Uterus (tissue), 4 donors: ENCODE data around the gene ANKRD13B. TPM values are rescaled to one million over a fixed set of nuclear protein-coding genes. Genes with fewer than 3 reads are reported as not detected.
A peak's percentile ranks its signal among the peaks of the same experiment; 100 is the strongest.

Source experiments
- DNase-seq, 2 donors: peaks; one replicate each; pipeline ENCODE4 v3.0.0-alpha.2; 2019 to 2020
- H3K27ac ChIP-seq, 2 donors: fragments of 200-600 bp; sonication (generic); 1 replicate in 1 of 2; 2 replicates in 1 of 2; pipeline ENCODE4 v1.5.1; 2016 to 2018
- H3K27me3 ChIP-seq, 2 donors: fragments of 200-600 bp; sonication (generic); one replicate each; pipeline ENCODE4 v1.5.1; 2018 to 2019; ENCODE audit warnings: control low read depth in 1 of 2
- H3K36me3 ChIP-seq, 2 donors: fragments of 200-600 bp; sonication (generic); one replicate each; pipeline ENCODE4 v1.5.1; 2019; ENCODE audit warnings: control low read depth in 1 of 2
- H3K4me1 ChIP-seq, 2 donors: fragments of 200-600 bp; sonication (generic); one replicate each; pipeline ENCODE4 v1.5.1; 2018 to 2019; ENCODE audit warnings: control low read depth in 1 of 2
- H3K4me3 ChIP-seq, 2 donors: fragments of 200-600 bp; sonication (generic); 1 replicate in 1 of 2; 2 replicates in 1 of 2; pipeline ENCODE4 v1.5.1; 2018 to 2019; ENCODE audit warnings: mild to moderate bottlenecking in 1 of 2
- H3K9me3 ChIP-seq, 2 donors: fragments of 200-600 bp; sonication (generic); one replicate each; pipeline ENCODE4 v1.5.1; 2019; ENCODE audit warnings: control low read depth in 1 of 2
- POLR2A ChIP-seq, 2 donors: fragments of 450-650 bp; IDR thresholded peaks; one replicate each; pipeline ENCODE4 v1.6.1; 2016; ENCODE audit warnings: antibody characterized with exemption in 2 of 2, mild to moderate bottlenecking in 1 of 2, moderate library complexity in 1 of 2
- intact Hi-C: fragments of 100-400 bp; cut with DNase I; formaldehyde crosslinking; loops from one replicate; pipeline ENCODE4 v1.15.1; 2023; ENCODE audit warnings: low total_unique reads
- total RNA-seq, 4 donors: library from RNA; depleted of rRNA in 3 of 4; stranded (reverse); fragments of >200 nt in 3 of 4; gene quantifications; one replicate each; pipeline versions ENCODE4 v1.1.0 to v1.2.4, GENCODE V29; 2014 to 2023
- TF ChIP-seq, protein P1 (sequence below), 4 experiments: fragments of 200-600 bp in 2 of 4; fragments of 450-650 bp in 2 of 4; sonication (generic) in 2 of 4; IDR thresholded peaks; one replicate each; pipeline ENCODE4 v1.5.1; 2016 to 2019; ENCODE audit warnings: antibody characterized with exemption in 4 of 4, mild to moderate bottlenecking in 2 of 4, moderate library complexity in 1 of 4
- donor health status: DM: yes; HTN: yes; CAD: no.

ANKRD13B gene
- total RNA-seq, 4 donors from 2014 or later = 2.8 to 17.0 (median 12.7) TPM

DNA sequence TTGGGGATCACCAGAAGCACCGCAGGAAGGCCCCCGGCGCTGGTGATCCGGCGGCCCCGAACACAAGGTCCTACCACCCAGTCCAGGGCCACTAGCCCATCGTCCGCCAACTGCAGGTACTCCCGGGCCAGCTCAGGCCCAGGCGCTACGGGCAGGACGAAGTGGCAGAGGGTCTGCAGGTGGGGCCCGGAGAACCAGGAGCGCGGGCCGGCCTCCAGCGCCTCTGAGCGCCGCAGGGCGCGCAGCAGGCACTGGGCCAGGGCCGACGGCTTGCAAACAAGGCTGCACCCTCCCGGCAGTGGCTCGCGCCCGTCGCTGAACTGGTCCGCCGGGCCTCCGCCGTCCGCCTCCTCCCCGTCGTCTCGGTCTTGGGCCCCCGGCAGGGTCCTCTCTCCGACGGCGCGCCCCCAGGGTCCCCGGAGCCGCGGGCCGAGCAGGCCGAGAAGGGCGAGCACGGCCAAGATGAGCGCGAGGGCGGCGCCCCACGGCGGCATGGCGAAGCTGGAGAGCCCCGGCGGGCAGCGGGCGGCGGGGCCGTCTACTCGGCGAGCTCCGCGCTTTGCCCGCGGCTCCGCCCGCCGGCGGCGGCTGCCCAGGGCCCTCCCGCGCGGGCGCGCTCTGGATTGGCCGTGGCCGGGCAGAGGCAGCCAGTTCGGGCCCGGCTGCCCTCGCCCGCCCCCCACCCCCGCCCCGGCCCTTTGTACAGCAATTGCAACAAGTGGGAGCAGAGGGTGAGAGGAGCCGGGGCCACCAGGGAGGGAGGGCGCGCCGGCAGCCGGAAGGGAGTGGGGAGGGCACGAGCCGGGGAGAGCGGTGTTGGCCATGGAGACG lies 26.2 kb upstream of the ANKRD13B start, which contains the start of gene ABHD15:
Gene ABHD15 (minus strand): TSS at position 565 of the 831 bp plus-strand sequence. CDS start 71 bp downstream, at position 494.
- Histone ChIP-seq H3K4me1 (peaks cover 0 to 5% of the 10 kb centered on the region in 2 donors), H3K4me3 (peak within 1 kb of the TSS; percentile 71 to 85), H3K36me3 (no peaks in the 10 kb centered on the region), H3K9me3 (no peaks in the 10 kb centered on the region), H3K27ac (peak within 1 kb of the TSS; percentile 88 to 91), H3K27me3 (no peaks in the 10 kb centered on the region)
- intact Hi-C loops = no loop called here
- DNase-seq = peak; percentile 52 to 67
- TF ChIP-seq, protein P1, sequence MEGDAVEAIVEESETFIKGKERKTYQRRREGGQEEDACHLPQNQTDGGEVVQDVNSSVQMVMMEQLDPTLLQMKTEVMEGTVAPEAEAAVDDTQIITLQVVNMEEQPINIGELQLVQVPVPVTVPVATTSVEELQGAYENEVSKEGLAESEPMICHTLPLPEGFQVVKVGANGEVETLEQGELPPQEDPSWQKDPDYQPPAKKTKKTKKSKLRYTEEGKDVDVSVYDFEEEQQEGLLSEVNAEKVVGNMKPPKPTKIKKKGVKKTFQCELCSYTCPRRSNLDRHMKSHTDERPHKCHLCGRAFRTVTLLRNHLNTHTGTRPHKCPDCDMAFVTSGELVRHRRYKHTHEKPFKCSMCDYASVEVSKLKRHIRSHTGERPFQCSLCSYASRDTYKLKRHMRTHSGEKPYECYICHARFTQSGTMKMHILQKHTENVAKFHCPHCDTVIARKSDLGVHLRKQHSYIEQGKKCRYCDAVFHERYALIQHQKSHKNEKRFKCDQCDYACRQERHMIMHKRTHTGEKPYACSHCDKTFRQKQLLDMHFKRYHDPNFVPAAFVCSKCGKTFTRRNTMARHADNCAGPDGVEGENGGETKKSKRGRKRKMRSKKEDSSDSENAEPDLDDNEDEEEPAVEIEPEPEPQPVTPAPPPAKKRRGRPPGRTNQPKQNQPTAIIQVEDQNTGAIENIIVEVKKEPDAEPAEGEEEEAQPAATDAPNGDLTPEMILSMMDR (IDR thresholded peaks at IDR 0.05) = peak in 1 of 4 experiments; percentile 2
- TF ChIP-seq POLR2A (IDR thresholded peaks at IDR 0.05) = peak in 1 of 2 donors; percentile 27

DNA sequence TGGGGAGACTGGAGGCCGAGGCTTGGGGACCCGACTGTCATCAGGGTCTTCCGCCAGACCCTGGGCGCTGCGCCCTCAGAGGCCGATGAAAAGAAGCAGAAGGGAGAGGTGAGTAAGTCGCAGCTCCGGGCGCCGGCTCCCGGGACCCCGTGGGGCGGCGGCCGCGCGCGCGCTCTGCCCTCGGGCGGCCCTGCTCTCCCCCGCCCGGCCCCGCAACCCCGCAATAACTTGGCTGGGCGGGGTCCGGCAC lies 25.7 kb upstream of the ANKRD13B start:
- Histone ChIP-seq H3K4me3 (peak overlapping the region; percentile 71 to 85), H3K4me1 (peaks cover 4 to 8% of the 10 kb centered on the region in 2 donors), H3K27ac (peak overlapping the region; percentile 88 to 91), H3K27me3 (no peaks in the 10 kb centered on the region), H3K36me3 (no peaks in the 10 kb centered on the region), H3K9me3 (no peaks in the 10 kb centered on the region)
- TF ChIP-seq, protein P1 (IDR thresholded peaks at IDR 0.05) = no peak
- TF ChIP-seq POLR2A (IDR thresholded peaks at IDR 0.05) = no peak
- intact Hi-C loops = no loop called here
- DNase-seq = no peak

DNA sequence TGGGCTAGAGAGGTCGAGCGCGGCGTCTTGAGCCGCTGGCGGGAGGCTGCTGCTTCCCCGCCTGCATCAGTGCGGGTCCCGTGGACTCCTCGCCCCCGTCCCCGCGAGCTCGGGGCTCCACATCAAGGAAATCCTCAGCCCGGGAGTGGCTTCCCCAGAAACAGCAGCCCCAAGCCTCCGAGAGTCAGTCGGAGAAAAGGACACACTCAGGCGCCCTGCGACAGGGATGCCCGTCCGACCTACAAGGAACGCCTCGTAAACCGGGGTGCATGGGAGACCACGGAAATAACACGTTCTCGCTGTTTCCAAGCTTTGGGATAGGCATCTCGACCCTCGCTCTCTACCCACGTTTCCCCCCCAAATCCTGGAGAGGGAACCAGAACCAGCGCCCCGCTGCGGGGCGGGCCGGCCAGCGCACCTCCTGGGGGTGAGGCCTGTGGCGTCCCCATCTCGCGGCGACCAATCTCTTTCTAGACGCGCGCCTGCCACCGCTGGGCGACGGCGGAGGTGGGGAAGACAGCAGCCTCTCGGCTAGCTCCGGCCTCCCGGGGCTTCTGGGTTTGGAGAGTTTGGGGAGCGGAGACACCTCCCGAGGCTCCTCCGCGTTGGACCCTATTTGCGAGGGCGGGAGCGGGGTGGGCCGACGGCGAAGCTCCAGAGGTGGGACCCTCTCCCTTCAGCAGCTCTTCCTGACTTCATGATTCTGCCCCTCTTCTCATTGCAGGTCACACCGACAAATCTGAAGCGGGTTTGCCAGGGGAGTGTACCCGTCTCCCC lies 25.2 kb upstream of the ANKRD13B start:
- intact Hi-C loops = no loop called here
- H3K36me3 ChIP-seq = no peaks in the 10 kb centered on the region
- peak overlapping the region; percentile 88 to 91 for H3K27ac ChIP-seq
- TF ChIP-seq, protein P1 (IDR thresholded peaks at IDR 0.05) = peak in 2 of 4 experiments; percentile 33 to 57
- no peak for TF ChIP-seq POLR2A (IDR thresholded peaks at IDR 0.05)
- DNase-seq = peak; percentile 51 to 61
- H3K4me3 ChIP-seq = peak overlapping the region; percentile 71 to 85
- H3K27me3 ChIP-seq = no peaks in the 10 kb centered on the region
- H3K4me1 ChIP-seq = peaks cover 4 to 13% of the 10 kb centered on the region in 2 donors
- no peaks in the 10 kb centered on the region for H3K9me3 ChIP-seq

DNA sequence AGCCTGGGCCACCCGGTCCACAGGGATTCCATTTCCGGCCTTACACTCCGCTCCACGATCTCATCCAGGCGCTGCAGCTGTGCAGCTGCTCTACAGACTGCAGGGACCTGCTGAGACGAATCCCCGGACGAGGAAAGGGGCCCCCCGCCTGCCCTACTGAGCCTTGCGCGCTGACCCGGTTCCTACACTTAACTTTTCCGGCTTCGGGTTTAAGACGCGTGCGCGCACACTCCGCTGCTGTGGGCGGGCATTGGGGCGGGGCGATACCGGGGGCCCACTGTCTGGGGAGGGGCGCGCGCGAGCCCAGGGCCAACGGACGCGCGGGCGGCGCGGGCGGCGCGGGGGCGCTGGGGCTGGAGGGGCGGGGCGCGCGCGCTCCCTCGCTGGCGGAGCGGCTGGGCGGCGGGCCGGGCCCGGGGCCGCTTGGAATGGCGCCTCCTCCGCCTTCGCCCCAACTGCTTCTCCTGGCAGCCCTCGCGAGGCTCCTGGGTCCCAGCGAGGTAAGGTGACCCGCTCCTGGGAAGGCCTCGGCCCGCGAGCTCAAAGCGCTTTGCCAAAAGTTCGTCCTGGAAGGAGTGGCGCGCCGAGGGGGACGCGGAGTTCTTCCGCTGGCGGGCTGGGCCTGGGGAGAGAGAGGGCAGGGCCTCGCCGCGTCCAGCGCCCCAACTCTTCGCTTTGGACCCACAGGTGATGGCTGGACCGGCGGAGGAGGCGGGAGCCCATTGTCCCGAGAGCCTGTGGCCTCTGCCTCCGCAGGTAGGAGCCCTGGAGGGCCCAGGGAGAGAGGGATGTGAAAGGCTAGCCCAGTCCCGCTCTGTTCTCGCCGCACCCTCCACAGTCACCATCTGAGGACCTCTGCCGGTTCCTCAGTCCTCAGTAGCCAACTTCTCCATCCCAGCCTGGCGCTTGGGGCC lies 24.3 kb upstream of the ANKRD13B start, which contains the start of gene TP53I13:
Gene TP53I13 (plus strand): TSS at position 371 of the 914 bp plus-strand sequence. CDS start 58 bp downstream, at position 429.
- no peaks in the 10 kb centered on the region for H3K36me3 ChIP-seq
- intact Hi-C loops = no loop called here
- H3K9me3 ChIP-seq = no peaks in the 10 kb centered on the region
- H3K4me1 ChIP-seq = peaks cover 4 to 18% of the 10 kb centered on the region in 2 donors
- H3K27ac ChIP-seq = peak within 1 kb of the TSS; percentile 88 to 91
- peak; percentile 63 to 78 for TF ChIP-seq POLR2A (IDR thresholded peaks at IDR 0.05)
- TF ChIP-seq, protein P1 (IDR thresholded peaks at IDR 0.05) = no peak
- H3K4me3 ChIP-seq = peak within 1 kb of the TSS; percentile 71 to 85
- no peaks in the 10 kb centered on the region for H3K27me3 ChIP-seq
- peak; percentile 87 to 90 for DNase-seq
